Hematopoietic multipotent progenitor cell treated with erythropoietin and hydrocortisone succinate and interleukin-3 and kit ligand, for 17 days (in vitro differentiated cells): ENCODE data around the gene PDLIM7.
"Not testable (repeated sequence)": the region's sequence is repeated elsewhere in the genome, so short reads cannot be mapped to it uniquely, and the experiment has no call there.

Experiments
- DNase-seq: peaks from one replicate; pipeline ENCODE4 v3.0.0-alpha.2; 2015; ENCODE audit warnings: low spot score

Gene PDLIM7

DNA sequence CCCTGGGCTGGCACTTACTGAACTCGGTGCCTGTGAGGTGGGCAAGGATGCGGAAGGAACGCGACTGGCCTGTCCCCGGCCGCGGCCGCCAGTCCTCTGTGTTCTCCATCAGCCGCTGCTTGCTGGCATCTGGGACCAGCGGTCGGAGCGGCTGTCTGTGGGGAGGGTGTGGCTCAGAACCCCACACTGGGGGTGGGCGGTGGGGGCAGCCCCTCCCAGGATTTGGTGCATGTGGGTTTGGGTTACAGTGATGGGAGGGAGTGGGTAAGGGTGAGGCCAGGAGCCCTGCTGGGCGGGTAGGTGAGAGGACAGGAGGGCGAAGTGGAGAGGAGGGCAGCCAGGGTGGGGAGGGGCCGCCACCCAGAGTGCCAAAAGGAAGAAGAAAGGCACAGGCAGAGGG lies 6.4 kb downstream of the PDLIM7 start:
- DNase-seq, result no peak

DNA sequence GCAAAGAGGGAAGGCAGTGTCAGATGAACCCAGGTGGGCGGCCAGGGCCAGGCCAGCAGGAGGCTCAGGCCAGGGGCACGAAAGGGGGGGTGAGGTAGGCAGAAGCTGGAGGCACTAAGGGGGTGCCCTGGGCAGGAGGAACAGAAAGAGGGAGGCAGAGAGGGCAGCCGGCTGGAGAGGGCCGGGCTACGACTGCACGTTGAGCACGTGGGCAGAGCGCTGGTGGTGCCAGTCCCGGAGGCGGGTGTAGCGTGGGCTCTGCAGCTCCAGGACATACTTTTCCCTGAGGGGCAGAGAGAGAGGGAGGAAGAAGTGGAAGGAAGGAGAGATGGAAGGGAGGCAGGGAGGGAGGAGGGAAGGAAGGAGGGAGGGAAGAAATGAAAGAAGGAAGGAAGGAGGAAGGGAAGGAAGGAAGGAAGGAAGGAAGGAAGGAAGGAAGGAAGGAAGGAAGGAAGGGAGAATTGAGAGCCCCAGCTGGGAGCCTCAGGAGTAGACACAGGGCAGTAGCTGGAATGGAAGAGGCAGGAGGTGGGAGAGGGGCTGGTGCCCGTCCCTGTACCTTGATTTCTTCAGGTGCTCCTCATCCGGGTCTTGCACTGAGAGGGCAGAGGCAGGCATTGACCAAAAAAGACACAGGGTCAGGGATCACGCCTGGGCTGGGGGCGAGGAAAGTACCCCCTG lies 7.0 kb downstream of the PDLIM7 start:
- no peak for DNase-seq

DNA sequence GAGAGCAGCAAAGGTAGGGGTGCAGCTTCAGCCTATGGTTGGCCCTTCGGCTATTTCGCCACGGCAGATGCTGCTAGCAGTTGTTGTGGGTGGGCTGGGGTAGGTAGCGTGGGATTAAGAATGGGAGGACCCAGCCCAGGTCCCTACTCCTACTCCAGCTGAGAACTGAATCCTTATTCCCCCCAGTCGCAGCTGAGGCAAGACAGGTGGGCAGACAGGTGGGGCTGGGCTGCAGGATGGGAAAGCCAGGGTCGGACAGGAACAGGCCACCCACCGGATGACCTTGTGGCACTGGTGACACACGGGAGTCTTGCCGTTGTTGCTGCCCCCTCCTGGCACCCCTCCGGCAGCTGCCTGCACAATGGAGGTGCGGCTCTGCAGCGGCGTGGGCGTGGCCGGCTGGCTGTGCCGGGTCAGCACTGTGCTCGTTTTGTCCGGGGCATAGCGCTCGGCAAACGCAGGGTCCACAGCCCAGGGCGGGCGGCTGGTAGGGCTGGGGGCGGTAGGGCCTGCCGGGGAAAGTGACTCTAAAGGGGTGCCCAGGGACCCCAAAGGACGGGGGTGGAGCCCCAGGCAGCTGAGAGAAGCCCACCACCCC lies 8.2 kb downstream of the PDLIM7 start:
- DNase-seq, result no peak

DNA sequence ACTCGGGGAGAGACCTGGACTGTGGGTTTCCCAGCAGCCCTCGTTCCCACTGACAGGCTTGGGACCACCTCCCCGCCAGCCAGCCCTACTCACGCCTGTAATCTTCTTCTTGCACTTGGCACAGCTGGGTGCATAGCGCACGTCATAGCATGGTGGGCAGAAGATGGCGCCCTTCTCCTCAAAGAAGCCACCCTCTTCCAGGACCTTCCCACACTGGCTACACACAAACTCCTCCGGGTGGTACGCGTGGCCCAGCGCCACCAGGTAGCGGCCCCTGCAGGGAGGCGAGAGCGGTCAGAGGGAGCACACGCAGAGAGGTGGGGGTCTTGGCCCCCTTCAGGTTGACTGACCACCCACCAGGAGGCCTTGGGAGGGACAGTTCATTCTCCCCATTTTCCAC lies 9.4 kb downstream of the PDLIM7 start:
- no peak for DNase-seq

DNA sequence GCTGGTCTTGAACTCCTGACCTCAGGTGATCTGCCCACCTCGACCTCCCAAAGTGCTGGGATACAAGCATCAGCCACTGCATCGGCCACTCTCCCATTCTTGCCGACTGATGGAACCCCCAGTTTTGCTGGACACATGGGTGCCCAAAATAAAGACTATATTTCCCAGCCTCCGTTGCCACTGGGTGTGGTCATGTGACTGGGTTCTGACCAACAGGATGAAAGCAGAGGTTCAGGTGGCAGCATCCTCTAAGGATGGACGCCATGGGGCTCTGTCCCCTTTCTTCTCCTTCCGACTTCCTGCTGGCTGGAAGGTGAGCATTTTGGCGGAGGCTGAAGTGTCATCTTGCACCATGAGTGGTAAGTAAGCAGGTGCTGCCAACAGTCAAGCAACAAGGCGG lies 10.3 kb downstream of the PDLIM7 start:
- no peak for DNase-seq

DNA sequence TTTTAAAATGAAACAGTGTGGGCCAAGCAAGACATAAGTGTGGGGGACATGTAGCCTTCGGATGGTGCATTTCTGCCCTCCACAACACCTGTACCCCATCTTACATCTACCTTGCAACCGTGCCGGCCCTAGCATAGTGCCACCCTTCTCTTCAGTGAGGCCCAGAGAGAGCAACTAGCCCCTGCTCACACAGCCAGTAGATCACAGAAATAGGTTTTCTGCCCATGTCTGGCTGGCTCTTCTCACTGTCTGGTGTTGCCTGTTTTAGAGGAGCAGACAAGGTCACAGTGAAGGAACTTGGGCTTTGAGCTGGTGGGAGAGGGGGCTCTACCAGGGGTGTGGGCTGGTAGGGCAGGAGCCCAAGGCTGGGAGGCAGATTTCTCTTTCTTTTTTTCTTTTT lies 11.1 kb downstream of the PDLIM7 start:
- no peak for DNase-seq

DNA sequence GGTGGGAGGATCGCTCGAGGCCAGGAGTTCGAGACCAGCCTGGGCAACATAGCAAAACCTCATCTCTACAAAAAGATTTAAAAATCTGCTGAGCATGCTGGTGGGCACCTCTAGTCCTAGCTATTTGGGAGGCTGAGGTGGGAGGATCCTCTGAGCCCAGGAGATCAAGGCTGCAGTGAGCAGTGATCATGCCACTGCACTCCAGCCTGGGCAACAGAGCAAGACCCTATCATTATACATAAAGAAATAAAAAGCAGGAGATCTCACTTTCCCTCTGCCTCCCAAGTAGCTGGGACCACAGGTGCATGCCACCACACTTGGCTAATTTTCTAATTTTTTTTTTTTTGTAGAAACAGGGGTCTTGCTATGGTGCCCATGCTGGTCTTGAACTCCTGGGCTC lies 11.7 kb downstream of the PDLIM7 start:
- not testable (repeated sequence) for DNase-seq

DNA sequence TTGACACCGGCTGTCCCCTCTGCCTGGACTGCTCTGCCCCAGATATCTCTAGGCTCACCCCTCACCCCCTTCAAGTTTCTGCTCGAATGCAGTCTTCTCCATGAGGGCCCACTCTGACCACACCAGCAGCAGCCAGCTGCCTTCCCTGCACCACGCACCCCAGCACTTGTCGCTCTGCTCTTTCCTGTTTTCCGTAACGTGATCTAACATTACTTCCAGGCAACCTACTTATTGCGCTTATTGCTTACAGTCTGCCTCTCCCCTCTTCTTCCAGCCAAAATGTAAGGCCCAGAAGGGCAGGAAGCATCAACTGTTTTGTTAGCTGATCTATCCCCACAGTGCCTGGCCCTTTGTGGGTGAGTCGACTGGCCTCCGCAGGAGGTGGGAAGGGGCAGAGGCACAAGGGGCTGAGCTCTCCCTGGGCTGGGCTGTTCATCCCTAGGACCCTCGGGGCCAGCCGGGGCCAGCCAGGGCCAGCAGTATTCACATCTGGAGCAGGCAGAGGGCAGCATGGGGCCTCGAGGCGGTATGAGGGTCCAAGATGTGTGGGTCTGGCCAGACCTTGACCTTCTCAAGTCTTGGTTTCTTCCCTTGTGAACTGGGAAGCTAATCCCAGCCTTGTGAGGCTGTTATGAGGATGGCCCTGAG lies 12.4 kb downstream of the PDLIM7 start:
- no peak for DNase-seq

DNA sequence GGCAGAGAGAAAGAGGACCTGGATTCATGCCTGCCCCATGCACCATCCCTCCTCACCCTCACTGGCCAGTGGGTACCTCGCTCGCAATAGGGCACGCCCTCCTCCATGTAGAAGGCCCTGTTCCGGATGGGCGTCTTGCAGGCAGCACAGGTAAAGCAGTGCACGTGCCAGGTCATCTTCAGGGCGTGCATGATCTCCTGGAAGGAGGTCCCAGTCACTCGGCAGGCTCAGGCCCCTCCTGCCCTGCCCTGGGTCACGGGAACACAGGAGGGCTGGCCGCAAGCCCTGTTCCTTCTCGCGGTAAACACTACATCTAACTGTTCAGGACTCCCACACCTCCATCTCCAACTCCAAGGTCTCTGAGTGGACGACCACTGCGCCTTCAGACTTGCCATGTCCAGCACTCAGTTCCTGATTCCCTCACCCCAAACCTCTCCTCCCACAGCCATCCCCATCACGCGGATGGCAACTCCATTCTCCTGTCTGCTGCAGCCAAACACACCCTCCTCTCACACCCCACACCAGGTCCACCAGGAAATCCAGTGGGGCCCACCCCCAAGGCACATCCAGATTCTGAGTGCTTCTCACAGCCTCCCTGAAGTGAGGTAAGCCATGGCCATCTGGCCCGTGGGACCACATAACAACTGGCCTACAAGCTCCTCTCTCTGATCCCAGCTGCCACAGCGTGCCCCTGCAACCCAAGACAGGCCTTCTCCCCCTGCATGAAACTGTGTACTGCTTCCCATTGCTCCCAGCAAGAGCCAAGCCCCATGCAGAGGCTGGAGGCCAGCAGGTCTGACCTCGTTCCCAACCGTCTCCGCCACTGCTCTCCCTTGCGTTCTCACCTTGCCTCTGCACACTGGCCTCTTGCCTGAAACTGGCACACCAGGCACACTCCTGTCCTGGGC lies 13.2 kb downstream of the PDLIM7 start:
- no peak for DNase-seq

DNA sequence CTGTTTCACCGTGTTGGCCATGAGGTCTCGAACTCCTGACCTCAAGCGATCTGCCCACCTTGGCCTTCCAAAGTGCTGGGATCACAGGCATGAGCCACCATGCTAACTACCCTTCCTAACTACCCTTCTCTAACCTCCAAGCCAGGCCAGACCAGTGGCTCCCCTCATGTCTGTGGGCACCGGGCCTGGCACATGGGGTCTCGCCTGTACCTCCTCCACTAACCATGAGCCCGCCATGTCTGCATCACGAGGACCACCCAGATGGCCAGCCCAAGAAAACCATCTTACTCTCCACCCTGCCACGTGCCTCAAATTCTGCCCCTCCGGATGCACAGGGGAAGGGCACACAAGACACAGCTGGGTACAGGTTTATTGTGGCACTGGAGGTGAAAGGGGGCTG lies 14.4 kb downstream of the PDLIM7 start:
- DNase-seq, result no peak

DNA sequence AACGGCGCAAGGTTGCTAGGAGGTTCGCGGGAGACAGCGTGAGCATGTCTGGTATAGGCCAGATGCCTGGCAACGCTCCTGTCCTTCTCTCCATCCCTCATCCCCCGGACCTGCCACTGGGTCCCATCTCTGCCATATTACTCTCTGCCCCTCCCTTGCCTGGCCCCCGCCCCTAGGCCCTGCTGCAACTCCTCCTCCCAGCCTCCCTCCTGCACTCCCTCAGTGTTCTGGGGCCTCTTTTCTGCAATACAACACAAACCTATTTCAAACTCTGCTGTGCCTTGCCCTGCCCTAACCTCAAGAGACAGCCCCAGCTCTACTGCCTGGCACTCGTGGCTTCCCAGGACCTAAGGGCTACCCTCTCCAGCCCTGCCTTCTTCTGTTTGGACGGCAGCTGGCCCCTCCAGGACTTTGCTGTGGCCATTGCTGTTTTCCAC lies 15.0 kb downstream of the PDLIM7 start:
- no peak for DNase-seq

DNA sequence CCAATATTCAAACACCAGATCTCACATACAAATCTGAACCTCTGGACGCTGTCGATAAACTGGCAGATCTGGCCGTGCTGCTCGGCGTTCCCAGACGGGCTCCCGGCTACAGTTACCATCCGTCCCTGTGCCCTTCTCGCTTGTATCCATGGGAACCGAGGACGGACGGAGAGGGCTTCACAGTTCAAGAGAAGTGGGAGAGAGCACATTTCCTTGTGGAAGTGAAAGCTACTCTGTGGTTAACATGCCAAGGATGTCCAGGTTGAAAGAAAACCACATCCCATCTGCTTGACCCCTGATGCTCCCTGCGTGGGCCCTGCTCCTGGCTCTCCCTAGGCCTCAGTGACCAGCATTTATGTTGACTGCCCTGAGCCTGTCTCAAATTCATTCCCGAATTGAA lies 17.6 kb downstream of the PDLIM7 start:
- DNase-seq, result no peak

DNA sequence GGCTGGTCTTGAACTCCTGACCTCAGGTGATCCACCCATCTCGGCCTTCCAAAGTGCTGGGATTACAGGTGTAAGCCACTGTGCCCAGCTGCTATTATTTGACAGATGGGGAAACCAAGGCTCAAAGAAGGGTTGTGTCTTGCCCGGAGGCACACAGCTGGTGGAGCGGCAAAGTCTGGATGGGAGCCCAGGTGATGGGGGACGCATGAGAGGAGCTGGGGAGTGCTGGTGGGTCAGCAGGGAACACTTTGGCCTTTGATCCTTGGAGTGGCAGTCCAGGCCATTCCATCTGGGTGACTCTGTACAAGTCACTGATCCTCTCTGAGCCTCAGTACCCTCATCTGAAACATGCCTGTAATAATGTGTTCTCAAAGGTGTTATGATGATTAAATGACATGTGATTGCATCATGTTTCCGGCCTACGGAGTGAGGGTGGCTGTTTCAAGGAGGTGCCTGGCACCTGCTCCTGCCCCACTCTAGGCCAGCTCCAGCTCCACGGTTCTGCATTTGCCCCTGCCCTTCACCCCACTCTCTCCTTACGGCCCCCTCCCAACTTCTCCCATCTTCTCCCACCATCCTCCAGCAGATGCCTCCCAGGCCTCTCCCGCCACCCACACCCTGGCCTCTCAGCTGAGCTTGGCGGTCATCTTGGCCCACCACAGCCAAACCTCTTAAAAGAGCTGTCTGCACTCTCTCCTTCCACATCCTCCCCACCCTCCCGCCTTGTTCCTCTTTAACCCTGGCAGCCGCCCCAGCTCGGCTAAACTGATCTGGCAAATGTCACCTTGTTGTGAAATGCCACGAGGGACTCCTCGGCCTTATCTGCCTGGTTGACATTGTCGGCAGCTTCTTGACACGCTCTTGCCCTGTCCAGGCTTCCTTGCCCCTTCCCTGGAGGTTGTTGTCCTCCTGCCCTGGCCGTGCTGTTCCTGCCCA lies 18.4 kb downstream of the PDLIM7 start:
- DNase-seq, result peak; percentile 64

DNA sequence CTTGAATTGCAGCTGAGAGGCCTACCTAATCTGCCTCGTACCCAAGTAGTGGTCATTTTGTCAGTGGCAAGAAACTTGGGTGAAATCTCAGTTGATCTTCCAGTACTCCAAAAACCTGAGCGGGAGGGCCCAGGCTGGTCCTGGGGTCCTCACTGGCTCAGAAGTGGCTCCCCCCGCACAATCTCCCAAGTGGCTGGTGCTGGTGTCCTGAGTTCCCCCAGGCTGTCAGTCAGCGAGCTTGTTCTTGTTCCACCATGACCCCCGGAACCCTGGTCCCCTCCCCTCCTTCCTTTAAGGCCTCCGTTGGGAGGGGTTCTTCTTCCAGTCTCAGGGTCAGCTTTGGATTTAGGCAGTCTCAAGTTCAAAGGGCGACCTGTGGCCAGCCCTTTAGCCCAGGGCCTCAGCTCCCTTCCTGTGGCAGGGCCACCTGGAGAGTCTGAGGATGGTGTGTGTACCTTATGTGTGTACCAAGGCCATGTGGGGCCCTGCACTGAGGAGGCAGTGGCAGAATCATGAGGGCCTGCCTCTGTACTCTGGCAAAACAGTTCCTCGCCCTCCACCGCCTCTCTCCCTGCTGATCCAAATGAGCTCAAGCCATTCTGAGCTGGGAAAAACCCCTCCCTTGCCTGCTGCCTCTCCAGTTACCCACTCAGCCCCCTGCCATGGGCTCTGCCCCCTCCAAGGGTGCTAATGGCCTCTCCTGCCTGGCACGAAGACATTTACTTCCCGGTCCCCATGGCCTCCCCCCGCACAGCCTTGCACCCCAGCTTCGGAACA lies 19.5 kb downstream of the PDLIM7 start:
- DNase-seq, result no peak

DNA sequence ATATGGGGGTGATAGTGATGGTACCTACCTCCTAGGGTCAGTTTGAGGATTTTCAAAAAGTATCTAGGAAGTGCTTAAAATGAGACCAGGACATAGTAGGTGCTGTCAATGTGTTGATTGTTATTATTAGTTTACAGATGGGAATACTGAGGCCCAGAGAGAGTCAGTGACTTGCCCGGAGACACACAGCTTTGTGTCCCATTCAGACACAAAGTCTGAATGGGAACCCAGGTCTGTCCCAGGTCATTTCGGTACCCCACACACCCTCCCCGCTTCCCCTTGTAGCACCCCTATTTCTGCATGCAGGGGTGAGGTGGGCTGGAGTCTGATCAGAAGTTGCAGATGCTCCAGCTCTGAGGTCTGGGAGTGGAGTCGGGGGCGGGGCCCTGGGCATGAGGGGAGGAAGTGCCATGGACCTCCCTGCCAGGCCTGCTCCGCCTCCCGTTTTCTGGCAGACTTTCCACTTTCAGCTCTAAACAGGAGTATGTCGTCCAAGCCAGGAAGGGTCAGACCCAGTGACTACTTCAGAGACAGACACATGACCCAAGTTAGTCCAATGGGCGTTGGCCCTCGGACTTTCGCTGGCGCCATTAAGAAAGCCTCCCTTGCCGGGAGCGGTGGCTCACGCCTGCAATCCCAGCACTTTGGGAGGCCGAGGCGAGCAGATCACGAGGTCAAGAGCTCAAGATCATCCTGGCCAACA lies 20.7 kb downstream of the PDLIM7 start:
- DNase-seq, result no peak

DNA sequence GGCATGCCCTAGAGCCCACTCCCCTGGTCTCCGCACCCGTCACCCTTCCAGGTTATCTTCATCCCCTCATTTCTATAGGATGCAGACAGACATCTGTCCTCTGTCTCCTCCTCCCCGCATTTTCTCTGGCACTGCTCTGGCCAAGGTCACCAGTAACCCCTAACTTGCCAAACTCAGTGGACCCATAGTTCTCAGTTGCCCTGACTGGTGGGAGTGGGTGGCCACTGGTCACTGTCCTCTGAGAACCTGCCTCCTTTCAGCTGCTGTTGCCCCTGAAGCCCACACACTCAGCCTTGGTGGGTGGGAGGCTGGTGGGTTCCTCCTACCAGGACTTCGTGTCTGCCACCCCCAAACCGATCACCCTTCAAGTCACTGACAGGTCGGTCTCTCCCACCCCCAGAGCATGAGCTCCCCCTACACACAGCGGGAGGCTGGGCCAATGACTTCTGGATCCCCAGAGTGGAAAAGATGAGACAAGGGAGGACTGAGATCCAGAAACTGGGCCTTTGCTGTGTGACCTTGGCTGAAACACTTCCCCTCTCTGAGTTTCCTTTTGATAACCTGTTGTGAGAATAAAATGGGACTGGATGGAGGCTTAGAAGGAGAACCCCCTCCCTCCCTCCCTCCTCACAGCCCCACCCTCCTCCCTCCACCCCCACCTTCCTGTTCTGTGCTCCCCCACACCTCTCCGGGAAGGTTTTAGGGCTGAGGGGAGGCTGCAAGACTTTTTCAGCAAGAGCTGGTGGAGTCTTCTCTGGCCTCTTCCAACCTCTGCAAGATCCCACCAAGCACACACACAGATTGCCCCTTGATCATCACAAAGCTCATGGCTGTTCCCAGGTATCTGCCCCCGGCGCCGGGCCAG lies 21.6 kb downstream of the PDLIM7 start:
- no peak for DNase-seq

DNA sequence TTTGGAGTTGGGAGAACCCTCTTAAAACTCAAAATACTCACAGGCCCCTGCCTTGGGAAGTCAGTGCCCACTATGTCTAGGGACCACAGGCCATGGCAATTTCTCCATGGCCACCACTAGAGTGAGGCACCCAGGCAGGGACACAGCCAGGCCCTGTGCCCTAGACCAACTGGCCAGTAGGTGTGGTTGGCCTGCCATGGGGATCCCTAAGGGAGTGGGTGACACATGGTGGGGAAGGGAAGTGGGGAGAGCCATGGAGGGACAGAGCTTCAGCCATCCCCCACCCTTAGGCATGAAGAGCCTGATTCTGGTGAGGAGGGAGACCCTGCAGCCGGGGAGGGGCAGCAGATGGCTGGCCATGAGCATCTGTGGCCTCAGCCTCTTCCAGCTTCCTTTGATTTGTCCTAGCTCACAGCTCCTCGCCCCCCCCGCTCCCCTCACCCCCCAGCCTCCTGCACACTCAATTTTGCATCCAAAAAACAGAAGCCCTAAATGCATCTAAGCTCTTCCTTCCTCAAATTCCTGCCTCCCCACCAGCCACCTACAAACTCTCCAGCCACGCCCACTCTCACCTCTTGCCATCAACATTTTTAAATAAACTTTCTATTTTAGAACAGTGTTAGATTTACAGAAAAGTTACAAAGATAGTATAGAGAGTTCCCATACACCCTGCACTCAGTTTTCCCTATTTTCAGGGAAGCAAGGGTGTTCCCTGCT lies 22.4 kb downstream of the PDLIM7 start:
- no peak for DNase-seq

DNA sequence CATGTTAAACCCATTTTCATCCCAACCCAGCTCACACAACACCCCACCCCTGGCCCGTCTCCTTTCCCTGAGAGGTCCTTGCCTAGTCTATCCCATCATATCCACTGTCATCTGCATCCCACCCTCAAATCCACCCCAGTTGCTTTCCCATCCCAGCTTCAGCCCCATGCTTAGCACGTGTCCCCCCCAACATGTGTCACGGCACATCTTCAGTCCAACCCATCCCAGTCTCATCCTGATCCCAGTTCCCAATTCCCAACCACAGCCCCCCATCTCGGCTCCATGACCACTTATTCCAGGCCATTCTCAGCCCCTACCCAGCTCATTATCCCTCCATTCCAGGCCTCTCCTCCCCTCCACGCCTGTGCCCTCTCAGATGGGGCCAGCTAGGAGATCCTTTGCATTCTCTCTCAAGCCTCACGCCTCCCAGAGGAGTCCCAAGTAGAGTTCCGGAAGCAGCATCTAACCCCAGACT lies 23.4 kb downstream of the PDLIM7 start:
- no peak for DNase-seq
